Tibial nerve (tissue), 4 donors: ENCODE results near the gene GRIK4.

ENCODE experiments used
- EP300 ChIP-seq, 2 donors: sonication (generic); formaldehyde crosslinking; IDR thresholded peaks; one replicate each; pipeline ENCODE4 v1.6.1; 2017; ENCODE audit warnings: antibody characterized with exemption in 2 of 2, mild to moderate bottlenecking in 1 of 2
- POLR2A ChIP-seq, 2 donors: fragments of 450-650 bp; IDR thresholded peaks; one replicate each; pipeline ENCODE4 v1.6.1; 2017; ENCODE audit warnings: antibody characterized with exemption in 2 of 2, mild to moderate bottlenecking in 2 of 2, moderate library complexity in 2 of 2
- TF ChIP-seq, protein P1 (sequence below), 5 experiments: fragments of 200-600 bp in 3 of 5; fragments of 450-650 bp in 2 of 5; sonication (generic) in 3 of 5; IDR thresholded peaks; one replicate each; pipeline ENCODE4 v1.5.1; 2016 to 2019; ENCODE audit warnings: antibody characterized with exemption in 5 of 5, mild to moderate bottlenecking in 3 of 5, moderate library complexity in 2 of 5

DNA sequence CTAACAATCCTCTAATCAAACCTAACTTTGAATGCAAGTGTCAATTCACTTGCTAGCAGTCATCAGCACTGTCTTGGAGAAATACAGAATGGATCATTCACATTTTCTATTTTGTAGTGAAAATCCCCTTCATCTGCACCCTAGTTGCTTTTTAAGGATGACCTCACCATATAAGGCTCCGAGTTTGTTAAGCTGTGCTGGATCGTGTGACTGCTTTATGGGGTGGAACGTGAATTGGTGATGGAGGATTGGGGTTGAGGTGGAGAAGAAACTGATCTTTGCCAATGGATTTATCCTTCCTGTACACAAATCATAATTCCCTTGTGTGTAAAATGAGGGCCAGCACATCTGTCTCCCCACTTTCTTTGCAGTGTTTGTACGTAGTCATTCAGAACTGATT lies 426.7 kb downstream of the GRIK4 start:
- TF ChIP-seq, protein P1, sequence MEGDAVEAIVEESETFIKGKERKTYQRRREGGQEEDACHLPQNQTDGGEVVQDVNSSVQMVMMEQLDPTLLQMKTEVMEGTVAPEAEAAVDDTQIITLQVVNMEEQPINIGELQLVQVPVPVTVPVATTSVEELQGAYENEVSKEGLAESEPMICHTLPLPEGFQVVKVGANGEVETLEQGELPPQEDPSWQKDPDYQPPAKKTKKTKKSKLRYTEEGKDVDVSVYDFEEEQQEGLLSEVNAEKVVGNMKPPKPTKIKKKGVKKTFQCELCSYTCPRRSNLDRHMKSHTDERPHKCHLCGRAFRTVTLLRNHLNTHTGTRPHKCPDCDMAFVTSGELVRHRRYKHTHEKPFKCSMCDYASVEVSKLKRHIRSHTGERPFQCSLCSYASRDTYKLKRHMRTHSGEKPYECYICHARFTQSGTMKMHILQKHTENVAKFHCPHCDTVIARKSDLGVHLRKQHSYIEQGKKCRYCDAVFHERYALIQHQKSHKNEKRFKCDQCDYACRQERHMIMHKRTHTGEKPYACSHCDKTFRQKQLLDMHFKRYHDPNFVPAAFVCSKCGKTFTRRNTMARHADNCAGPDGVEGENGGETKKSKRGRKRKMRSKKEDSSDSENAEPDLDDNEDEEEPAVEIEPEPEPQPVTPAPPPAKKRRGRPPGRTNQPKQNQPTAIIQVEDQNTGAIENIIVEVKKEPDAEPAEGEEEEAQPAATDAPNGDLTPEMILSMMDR (IDR thresholded peaks at IDR 0.05): no peak
- TF ChIP-seq POLR2A (IDR thresholded peaks at IDR 0.05) (no peak), EP300 (IDR thresholded peaks at IDR 0.05) (no peak)
